ENCODE data around the gene ARRDC5.
"Not testable (repeated sequence)": the region's sequence is repeated elsewhere in the genome, so short reads cannot be mapped to it uniquely, and the experiment has no call there.

Gene ARRDC5

GRCh38 chr19:4870025-4870700 is 32.5 kb downstream of the ARRDC5 start:
- Histone ChIP-seq H3K9ac (ENCODE audit: low read depth, low read length) (peak overlapping the region; percentile 1; the same call in 1 of the 2 replicates), H3K4me1 (ENCODE audit: insufficient read depth, low read length) (no peaks in the 10 kb centered on the region; the same call in 1 of the 2 replicates)

GRCh38 chr19:4868286-4868834 is 34.3 kb downstream of the ARRDC5 start:
- Histone ChIP-seq H3K36me3 (ENCODE audit: insufficient read depth, low read length) (no peaks in the 10 kb centered on the region), H3K9me3 (ENCODE audit: control insufficient read depth, insufficient read depth, low read length) (no peaks in the 10 kb centered on the region), H3K9ac (ENCODE audit: low read depth, low read length) (no peak overlapping the region), H3K4me1 (ENCODE audit: insufficient read depth, low read length) (no peaks in the 10 kb centered on the region; the same call in 1 of the 2 replicates)

More at GRCh38 chr19:4870025-4870700, 32.5 kb downstream of the ARRDC5 start:
- H3K9me3 ChIP-seq (ENCODE audit: control insufficient read depth, insufficient read depth, low read length), result no peaks in the 10 kb centered on the region
- H3K36me3 ChIP-seq (ENCODE audit: insufficient read depth, low read length), result no peaks in the 10 kb centered on the region

GRCh38 chr19:4867534-4868285 is 35.0 kb downstream of the ARRDC5 start, which contains the start of gene PLIN3:
Gene PLIN3, minus strand, starts transcription at chr19:4867667. Its CDS starts 6,273 bp downstream, at chr19:4861394.
- no peaks in the 10 kb centered on the region for H3K9me3 ChIP-seq (ENCODE audit: control insufficient read depth, insufficient read depth, low read length)
- peak within 1 kb of the TSS; percentile 97 for H3K9ac ChIP-seq (ENCODE audit: low read depth, low read length)
- H3K4me1 ChIP-seq (ENCODE audit: insufficient read depth, low read length), result no peaks in the 10 kb centered on the region; the same call in 1 of the 2 replicates
- H3K36me3 ChIP-seq (ENCODE audit: insufficient read depth, low read length), result no peaks in the 10 kb centered on the region

- no peaks in the 10 kb centered on the region; the same call in 1 of the 2 replicates for H3K4me1 ChIP-seq (ENCODE audit: insufficient read depth, low read length)
- H3K9ac ChIP-seq (ENCODE audit: low read depth, low read length), result peak overlapping the region; percentile 97
- no peaks in the 10 kb centered on the region for H3K9me3 ChIP-seq (ENCODE audit: control insufficient read depth, insufficient read depth, low read length)
Observed at GRCh38 chr19:4866595-4867424, 35.9 kb downstream of the ARRDC5 start.

GRCh38 chr19:4861147-4861546 is 41.5 kb downstream of the ARRDC5 start:
- no peak overlapping the region for H3K9ac ChIP-seq (ENCODE audit: low read depth, low read length)
- peaks cover 7% of the 10 kb centered on the region for H3K36me3 ChIP-seq (ENCODE audit: insufficient read depth, low read length)
- H3K9me3 ChIP-seq (ENCODE audit: control insufficient read depth, insufficient read depth, low read length), result no peaks in the 10 kb centered on the region
- H3K4me1 ChIP-seq (ENCODE audit: insufficient read depth, low read length), result no peaks in the 10 kb centered on the region

More at GRCh38 chr19:4866595-4867424, 35.9 kb downstream of the ARRDC5 start:
- H3K36me3 ChIP-seq (ENCODE audit: insufficient read depth, low read length), result no peaks in the 10 kb centered on the region

- no peaks in the 10 kb centered on the region for H3K9me3 ChIP-seq (ENCODE audit: control insufficient read depth, insufficient read depth, low read length)
- H3K4me1 ChIP-seq (ENCODE audit: insufficient read depth, low read length), result no peaks in the 10 kb centered on the region
- peaks cover 7% of the 10 kb centered on the region for H3K36me3 ChIP-seq (ENCODE audit: insufficient read depth, low read length)
- H3K9ac ChIP-seq (ENCODE audit: low read depth, low read length), result no peak overlapping the region
Observed at GRCh38 chr19:4859697-4860096, 43.0 kb downstream of the ARRDC5 start.

GRCh38 chr19:4856468-4856867 is 46.2 kb downstream of the ARRDC5 start:
- H3K9ac ChIP-seq (ENCODE audit: low read depth, low read length); H3K9me3 ChIP-seq (ENCODE audit: control insufficient read depth, insufficient read depth, low read length); H3K36me3 ChIP-seq (ENCODE audit: insufficient read depth, low read length); H3K4me1 ChIP-seq (ENCODE audit: insufficient read depth, low read length): not testable (repeated sequence)

GRCh38 chr19:4853506-4853905 is 49.2 kb downstream of the ARRDC5 start:
- not testable (repeated sequence) for H3K4me1 ChIP-seq (ENCODE audit: insufficient read depth, low read length); H3K36me3 ChIP-seq (ENCODE audit: insufficient read depth, low read length); H3K9ac ChIP-seq (ENCODE audit: low read depth, low read length); H3K9me3 ChIP-seq (ENCODE audit: control insufficient read depth, insufficient read depth, low read length)

GRCh38 chr19:4852484-4852883 is 50.2 kb downstream of the ARRDC5 start:
- Histone ChIP-seq H3K4me1 (ENCODE audit: insufficient read depth, low read length) (no peaks in the 10 kb centered on the region), H3K9ac (ENCODE audit: low read depth, low read length) (no peak overlapping the region), H3K9me3 (ENCODE audit: control insufficient read depth, insufficient read depth, low read length) (no peaks in the 10 kb centered on the region), H3K36me3 (ENCODE audit: insufficient read depth, low read length) (peaks cover 7% of the 10 kb centered on the region)

- Histone ChIP-seq H3K9me3 (ENCODE audit: control insufficient read depth, insufficient read depth, low read length) (no peaks in the 10 kb centered on the region), H3K36me3 (ENCODE audit: insufficient read depth, low read length) (peaks cover 11% of the 10 kb centered on the region), H3K9ac (ENCODE audit: low read depth, low read length) (no peak overlapping the region), H3K4me1 (ENCODE audit: insufficient read depth, low read length) (no peaks in the 10 kb centered on the region)
Observed at GRCh38 chr19:4851551-4852290, 51.0 kb downstream of the ARRDC5 start.

GRCh38 chr19:4849019-4849418 is 53.7 kb downstream of the ARRDC5 start:
- Histone ChIP-seq H3K9me3 (ENCODE audit: control insufficient read depth, insufficient read depth, low read length) (no peaks in the 10 kb centered on the region), H3K36me3 (ENCODE audit: insufficient read depth, low read length) (peaks cover 22% of the 10 kb centered on the region), H3K9ac (ENCODE audit: low read depth, low read length) (no peak overlapping the region), H3K4me1 (ENCODE audit: insufficient read depth, low read length) (no peaks in the 10 kb centered on the region)

GRCh38 chr19:4847190-4847973 is 55.3 kb downstream of the ARRDC5 start:
- no peaks in the 10 kb centered on the region for H3K4me1 ChIP-seq (ENCODE audit: insufficient read depth, low read length)
- no peaks in the 10 kb centered on the region for H3K9me3 ChIP-seq (ENCODE audit: control insufficient read depth, insufficient read depth, low read length)
- no peak overlapping the region for H3K9ac ChIP-seq (ENCODE audit: low read depth, low read length)
- H3K36me3 ChIP-seq (ENCODE audit: insufficient read depth, low read length), result peaks cover 22% of the 10 kb centered on the region

- not testable (repeated sequence) for H3K9me3 ChIP-seq (ENCODE audit: control insufficient read depth, insufficient read depth, low read length); H3K4me1 ChIP-seq (ENCODE audit: insufficient read depth, low read length); H3K9ac ChIP-seq (ENCODE audit: low read depth, low read length)
- H3K36me3 ChIP-seq (ENCODE audit: insufficient read depth, low read length), result peaks cover 22% of the 10 kb centered on the region
Observed at GRCh38 chr19:4845975-4846374, 56.7 kb downstream of the ARRDC5 start.
